ENCODE data around the gene MAML2. TPM values are rescaled to one million over a fixed set of nuclear protein-coding genes. Genes with fewer than 3 reads are reported as not detected.

Gene MAML2
- total and polyA plus RNA-seq, 9 of the 15 experiments (the other 6 are each of a cell fraction or from before 2014, with no cell fraction given), result 0.79 to 6.8 (median 4.8) TPM

DNA sequence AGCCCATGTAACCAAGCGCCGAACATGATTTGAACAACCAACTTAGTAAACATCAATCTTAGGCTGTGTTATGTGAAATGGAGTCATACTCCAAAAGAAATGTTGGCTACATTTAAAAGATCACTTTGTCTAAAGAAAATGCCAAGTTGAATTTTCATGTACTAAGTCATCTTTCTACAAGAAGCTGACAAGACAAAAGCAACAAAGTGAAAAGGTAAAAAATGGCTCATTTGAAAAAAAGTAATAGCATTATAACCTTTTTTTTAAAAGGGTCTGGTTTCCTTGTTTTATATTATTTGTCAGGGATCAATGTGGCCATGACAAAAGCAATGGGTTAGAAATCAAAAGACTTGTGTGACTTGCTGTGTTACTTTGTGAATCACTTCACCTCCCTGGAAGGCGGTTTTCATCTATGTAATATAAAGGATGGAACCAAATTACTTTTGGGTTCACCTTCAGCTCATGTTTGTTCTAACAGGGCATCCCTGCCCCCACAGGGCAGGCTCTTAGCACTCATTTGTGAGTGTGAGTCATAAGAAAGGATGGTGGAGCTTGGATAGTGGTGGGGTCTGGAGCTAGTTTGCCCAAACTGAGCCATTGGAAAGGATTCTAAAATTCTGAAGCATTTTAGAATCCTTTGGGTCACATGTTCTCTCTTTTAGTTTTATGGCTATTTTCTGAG, 287.1 kb downstream of the MAML2 start (continued):
- TF ChIP-seq JUN (IDR thresholded peaks at IDR 0.05; ENCODE audit: borderline replicate concordance, low read depth, low read length) (peak; percentile 25; the same call in 1 of the 2 replicates), JUN (CRISPR knock-in tag; IDR thresholded peaks at IDR 0.05; ENCODE audit: borderline replicate concordance) (no peak), CBFA2T2 (conservative IDR thresholded peaks at IDR 0.05) (no peak), PRMT5 (CRISPR knock-in tag; IDR thresholded peaks at IDR 0.05) (no peak), TEAD2 (tag; IDR thresholded peaks at IDR 0.05) (no peak), MYNN (IDR thresholded peaks at IDR 0.05) (no peak), MYNN (CRISPR knock-in tag; IDR thresholded peaks at IDR 0.05) (no peak), NKRF (IDR thresholded peaks at IDR 0.05; ENCODE audit: borderline replicate concordance) (no peak), RBM14 (IDR thresholded peaks at IDR 0.05; ENCODE audit: borderline replicate concordance, insufficient read depth, low read depth, low read length) (no peak), ZFX (CRISPR knock-in tag; IDR thresholded peaks at IDR 0.05) (no peak), ZNF140 (CRISPR knock-in tag; IDR thresholded peaks at IDR 0.05) (no peak), ZNF584 (CRISPR knock-in tag; IDR thresholded peaks at IDR 0.05; ENCODE audit: low read depth) (no peak), MCM7 (IDR thresholded peaks at IDR 0.05) (no peak), KAT8 (IDR thresholded peaks at IDR 0.05; ENCODE audit: low read depth) (no peak)

Data from K562 (cell line).